Spleen (tissue), 11 donors: ENCODE data around the gene CKAP2L. TPM values are rescaled to one million over a fixed set of nuclear protein-coding genes. Genes with fewer than 3 reads are reported as not detected.

Experiments
- DNase-seq: peaks from one replicate; pipeline ENCODE4 v3.0.0-alpha.2; 2020
- H3K27ac ChIP-seq, 8 donors: fragments of 200-600 bp; sonication (generic) in 7 of 8; 1 replicate in 4 of 8; 2 replicates in 4 of 8; pipeline versions ENCODE4 v1.5.0 to v1.8.0; 2016 to 2021; ENCODE audit warnings: inconsistent platforms in 4 of 8, mild to moderate bottlenecking in 4 of 8, moderate library complexity in 1 of 8
- H3K27me3 ChIP-seq, 7 donors: fragments of 200-600 bp; sonication (generic) in 6 of 7; replicated peaks in 1 of 7; 1 replicate in 4 of 7; 2 replicates in 3 of 7; pipeline versions ENCODE4 v1.5.0 to v1.8.0; 2016 to 2021; ENCODE audit warnings: inconsistent platforms in 3 of 7, mild to moderate bottlenecking in 1 of 7
- H3K36me3 ChIP-seq, 6 donors: fragments of 200-600 bp; sonication (generic) in 5 of 6; 1 replicate in 4 of 6; 2 replicates in 2 of 6; pipeline versions ENCODE4 v1.5.0 to v1.8.0; 2016 to 2021; ENCODE audit warnings: inconsistent platforms in 2 of 6
- H3K4me1 ChIP-seq, 6 donors: fragments of 200-600 bp; sonication (generic) in 5 of 6; 1 replicate in 3 of 6; 2 replicates in 3 of 6; pipeline versions ENCODE4 v1.5.0 to v1.8.0; 2016 to 2021; ENCODE audit warnings: inconsistent platforms in 3 of 6
- H3K4me3 ChIP-seq, 8 donors: fragments of 200-600 bp; sonication (generic) in 7 of 8; 1 replicate in 4 of 8; 2 replicates in 4 of 8; pipeline versions ENCODE4 v1.5.0 to v1.8.0; 2016 to 2021; ENCODE audit warnings: inconsistent platforms in 4 of 8, mild to moderate bottlenecking in 4 of 8, moderate library complexity in 2 of 8
- H3K9me3 ChIP-seq, 8 donors: fragments of 200-600 bp; sonication (generic) in 7 of 8; 1 replicate in 4 of 8; 2 replicates in 4 of 8; pipeline versions ENCODE4 v1.5.0 to v1.8.0; 2016 to 2021; ENCODE audit warnings: inconsistent platforms in 4 of 8
- POLR2A ChIP-seq, 3 donors: fragments of 450-650 bp; IDR thresholded peaks; one replicate each; pipeline ENCODE4 v1.5.1; 2017; ENCODE audit warnings: antibody characterized with exemption in 3 of 3, mild to moderate bottlenecking in 1 of 3
- POLR2AphosphoS5 ChIP-seq, 3 donors: sonication (generic); formaldehyde crosslinking; IDR thresholded peaks; one replicate each; pipeline ENCODE4 v1.5.1; 2017; ENCODE audit warnings: antibody characterized with exemption in 3 of 3
- WGBS, 5 donors: extraction: QIAGEN DNeasy Blood & Tissue Kit in 3 of 5; methylation state at CpG; one replicate each; pipeline versions ENCODE4 v1.1.5 to v1.1.7; 2013 to 2018; 5-methylcytosine and 5-hydroxymethylcytosine counted together
- intact Hi-C: fragments of 100-400 bp; cut with DNase I; formaldehyde crosslinking; loops from one replicate; pipeline ENCODE4 v1.15.0; 2023; ENCODE audit warnings: low total_unique reads
- polyA plus RNA-seq, 3 donors: library from polyadenylated mRNA; stranded (reverse); fragments of 200-250 nt; gene quantifications; one replicate each; pipeline ENCODE4 v1.2.1, GENCODE V29; 2013
- total RNA-seq, 7 donors: library from RNA; depleted of rRNA in 3 of 7; stranded (reverse); fragments of >200 nt in 3 of 7; fragmentation: NEBNext Ultra II Directional in 4 of 7; extraction: Animal tissue kit (Norgen Biotek cat#: 25700) in 4 of 7; gene quantifications; one replicate each; pipeline versions ENCODE4 v1.1.0 to v1.2.1, GENCODE V29; 2016 to 2021
- TF ChIP-seq, protein P1 (sequence below), 11 experiments: fragments of 200-600 bp in 7 of 11; fragments of 450-650 bp in 4 of 11; sonication (generic) in 4 of 11; IDR thresholded peaks in 8 of 11; conservative IDR thresholded peaks in 3 of 11; 1 replicate in 7 of 11; 2 replicates in 4 of 11; pipeline versions ENCODE4 v1.4.0 to v1.8.0; 2016 to 2021; ENCODE audit warnings: antibody characterized with exemption in 11 of 11, inconsistent platforms in 4 of 11, mild to moderate bottlenecking in 1 of 11
- donor health status: healthy with polysubstance abuse.
- donor health status: DM: no; HTN: no; CAD: no; lungs with moderate emphysema.
- donor health status: DM: no; HTN: no; CAD: no.
- donor health status: Bipolar disorder and iron deficiency.
- donor health status: healthy.
- donor health status: DM: no; HTN: no; CAD: no.
- donor health status: DM: yes; HTN: yes; CAD: no.

CKAP2L gene
- total and polyA plus RNA-seq, 10 donors = 0.20 to 3.5 (median 1.5) TPM

DNA sequence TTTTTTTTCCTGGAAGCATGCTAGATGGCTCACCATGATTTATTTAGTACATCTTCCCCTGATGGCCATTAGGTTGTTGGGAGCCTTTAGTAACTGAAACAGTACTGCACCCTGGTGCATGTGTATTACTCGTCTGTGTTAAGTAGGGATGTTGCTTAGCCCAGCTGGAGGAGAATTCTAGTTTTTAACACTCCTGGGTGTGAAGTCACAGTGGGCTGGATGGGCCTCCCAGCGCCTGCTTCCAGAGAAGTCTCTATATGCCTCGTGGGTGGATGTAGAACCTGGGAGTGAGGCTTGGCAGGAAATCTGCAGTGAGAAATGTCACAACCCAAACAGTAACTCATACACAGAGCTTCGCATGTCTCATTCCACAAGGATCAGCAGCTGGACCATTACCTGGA lies 72.5 kb downstream of the CKAP2L start:
- intact Hi-C loops = no loop called here
- Histone ChIP-seq H3K36me3 (no peaks in the 10 kb centered on the region), H3K27me3 (no peaks in the 10 kb centered on the region), H3K4me1 (peaks cover 8 to 45% (median 28%) of the 10 kb centered on the region in 6 donors), H3K27ac (peak overlapping the region in 7 of 8 donors; percentile 20 to 80 (median 64)), H3K9me3 (no peaks in the 10 kb centered on the region), H3K4me3 (no peak overlapping the region)
- 62 to 78% (median 72%) methylated on average over 4 of the region's 4 CpGs for WGBS, 5 donors
- TF ChIP-seq POLR2A (IDR thresholded peaks at IDR 0.05) = no peak
- TF ChIP-seq, protein P1, sequence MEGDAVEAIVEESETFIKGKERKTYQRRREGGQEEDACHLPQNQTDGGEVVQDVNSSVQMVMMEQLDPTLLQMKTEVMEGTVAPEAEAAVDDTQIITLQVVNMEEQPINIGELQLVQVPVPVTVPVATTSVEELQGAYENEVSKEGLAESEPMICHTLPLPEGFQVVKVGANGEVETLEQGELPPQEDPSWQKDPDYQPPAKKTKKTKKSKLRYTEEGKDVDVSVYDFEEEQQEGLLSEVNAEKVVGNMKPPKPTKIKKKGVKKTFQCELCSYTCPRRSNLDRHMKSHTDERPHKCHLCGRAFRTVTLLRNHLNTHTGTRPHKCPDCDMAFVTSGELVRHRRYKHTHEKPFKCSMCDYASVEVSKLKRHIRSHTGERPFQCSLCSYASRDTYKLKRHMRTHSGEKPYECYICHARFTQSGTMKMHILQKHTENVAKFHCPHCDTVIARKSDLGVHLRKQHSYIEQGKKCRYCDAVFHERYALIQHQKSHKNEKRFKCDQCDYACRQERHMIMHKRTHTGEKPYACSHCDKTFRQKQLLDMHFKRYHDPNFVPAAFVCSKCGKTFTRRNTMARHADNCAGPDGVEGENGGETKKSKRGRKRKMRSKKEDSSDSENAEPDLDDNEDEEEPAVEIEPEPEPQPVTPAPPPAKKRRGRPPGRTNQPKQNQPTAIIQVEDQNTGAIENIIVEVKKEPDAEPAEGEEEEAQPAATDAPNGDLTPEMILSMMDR (IDR thresholded peaks at IDR 0.05 in 8 of 11, conservative IDR thresholded peaks at IDR 0.05 in 3 of 11) = no peak
- no peak for TF ChIP-seq POLR2AphosphoS5 (IDR thresholded peaks at IDR 0.05)
- no peak for DNase-seq

DNA sequence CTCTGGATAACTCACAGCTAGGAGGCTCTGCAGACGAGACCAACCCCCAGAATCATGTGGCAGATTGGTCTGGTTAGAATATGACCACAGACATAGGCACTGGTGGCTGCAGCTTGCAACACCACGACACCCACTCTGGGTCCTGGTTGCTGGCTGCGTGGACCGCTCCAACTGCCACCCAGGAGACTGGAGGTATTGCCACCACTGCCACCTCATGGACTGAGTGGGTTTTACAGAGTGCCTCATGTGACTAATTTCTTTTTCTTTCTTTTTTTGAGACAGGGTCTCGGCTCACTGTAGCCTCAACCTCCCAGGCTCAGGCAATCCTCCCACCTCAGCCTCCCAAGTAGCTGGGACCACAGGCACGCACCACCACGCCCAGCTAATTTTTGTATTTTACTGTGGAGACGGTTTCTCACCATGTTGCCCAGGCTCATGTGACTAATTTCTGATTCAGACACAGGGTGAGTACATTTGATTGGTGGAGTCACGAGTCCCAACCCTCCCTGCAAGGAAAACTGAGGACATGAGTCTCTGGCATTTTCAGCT lies 73.5 kb downstream of the CKAP2L start:
- peak overlapping the region in 1 of 8 donors; percentile 29 for H3K4me3 ChIP-seq
- H3K4me1 ChIP-seq = peaks cover 8 to 54% (median 31%) of the 10 kb centered on the region in 6 donors
- H3K27ac ChIP-seq = peak overlapping the region in 4 of 8 donors; percentile 56 to 80 (median 68)
- H3K36me3 ChIP-seq = no peaks in the 10 kb centered on the region
- H3K9me3 ChIP-seq = no peaks in the 10 kb centered on the region
- no peaks in the 10 kb centered on the region for H3K27me3 ChIP-seq
- peak; percentile 90 for DNase-seq
- TF ChIP-seq, protein P1 (IDR thresholded peaks at IDR 0.05 in 8 of 11, conservative IDR thresholded peaks at IDR 0.05 in 3 of 11) = peak; percentile 34 to 94 (median 75)
- no peak for TF ChIP-seq POLR2A (IDR thresholded peaks at IDR 0.05)
- TF ChIP-seq POLR2AphosphoS5 (IDR thresholded peaks at IDR 0.05) = peak in 2 of 3 donors; percentile 31 to 57
- intact Hi-C loops = no loop called here
- WGBS, 5 donors = 23 to 41% (median 28%) methylated on average over 9 of the region's 9 CpGs

DNA sequence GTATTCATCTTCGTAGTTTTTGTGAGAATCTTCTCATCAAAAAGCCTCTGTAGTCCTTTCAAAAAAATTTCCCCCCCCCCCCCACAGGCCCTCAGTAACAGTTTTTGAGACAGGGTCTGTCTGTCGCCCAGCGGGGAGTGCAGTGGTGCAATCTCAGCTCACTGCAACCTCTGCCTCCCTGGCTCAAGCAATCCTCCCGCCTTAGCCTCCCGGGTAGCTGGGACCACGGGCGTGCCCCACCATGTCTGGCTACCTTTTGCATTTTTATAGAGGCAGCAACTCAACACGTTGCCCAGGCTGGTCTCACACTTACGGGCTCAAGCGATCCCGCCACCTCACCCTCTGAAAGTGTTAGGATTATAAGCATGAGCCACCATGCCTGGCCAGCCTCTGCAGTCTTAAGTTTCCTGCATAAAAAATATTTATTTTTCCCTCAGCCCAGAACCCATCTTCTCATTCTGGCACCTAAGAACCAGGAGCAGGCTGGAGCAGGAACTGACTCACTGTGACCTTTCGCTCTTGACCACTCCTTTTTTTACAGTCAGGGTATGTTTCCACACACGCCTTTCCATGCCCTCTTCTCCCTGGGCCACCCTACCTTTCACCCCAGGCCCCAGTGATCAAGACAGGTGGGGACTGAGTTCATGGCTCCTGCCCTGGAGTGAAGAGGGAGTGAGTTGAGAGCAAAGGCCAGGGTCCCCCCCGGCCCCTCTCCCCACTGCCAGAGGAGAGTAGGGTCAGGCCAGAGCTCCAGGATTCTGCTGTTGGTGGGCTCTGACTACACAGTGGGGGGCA lies 76.1 kb downstream of the CKAP2L start:
- no peak for TF ChIP-seq POLR2AphosphoS5 (IDR thresholded peaks at IDR 0.05)
- TF ChIP-seq POLR2A (IDR thresholded peaks at IDR 0.05) = no peak
- TF ChIP-seq, protein P1 (IDR thresholded peaks at IDR 0.05 in 8 of 11, conservative IDR thresholded peaks at IDR 0.05 in 3 of 11) = no peak
- Histone ChIP-seq H3K36me3 (no peaks in the 10 kb centered on the region), H3K27me3 (no peaks in the 10 kb centered on the region), H3K27ac (no peak overlapping the region), H3K4me3 (no peak overlapping the region), H3K4me1 (peaks cover 15 to 72% (median 43%) of the 10 kb centered on the region in 6 donors), H3K9me3 (no peaks in the 10 kb centered on the region)
- WGBS, 5 donors = 84 to 93% (median 89%) methylated on average over 13 to 14 of the region's 14 CpGs
- no peak for DNase-seq
- intact Hi-C loops = no loop called here

DNA sequence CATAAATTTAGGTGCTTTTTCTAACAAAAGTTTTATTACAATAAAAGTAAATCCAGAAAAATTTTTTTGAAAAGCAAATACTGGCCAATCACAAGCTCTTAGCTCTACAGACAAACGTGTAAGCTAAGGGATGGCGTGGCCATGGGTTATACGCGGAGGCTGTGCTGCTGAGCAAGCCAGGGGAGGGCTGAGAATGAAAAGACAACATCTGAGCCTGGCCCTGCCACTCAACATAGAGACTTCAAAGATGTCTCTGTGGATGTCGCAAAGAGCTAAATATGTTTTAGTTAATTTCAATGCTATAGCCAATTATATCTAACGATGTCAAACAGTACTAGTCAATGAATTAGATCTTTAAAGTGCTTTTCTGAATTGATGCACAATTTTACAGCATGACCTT lies 76.9 kb downstream of the CKAP2L start:
- no peak overlapping the region for H3K4me3 ChIP-seq
- H3K9me3 ChIP-seq = no peaks in the 10 kb centered on the region
- H3K36me3 ChIP-seq = no peaks in the 10 kb centered on the region
- TF ChIP-seq, protein P1 (IDR thresholded peaks at IDR 0.05 in 8 of 11, conservative IDR thresholded peaks at IDR 0.05 in 3 of 11) = no peak
- TF ChIP-seq POLR2A (IDR thresholded peaks at IDR 0.05) (no peak), POLR2AphosphoS5 (IDR thresholded peaks at IDR 0.05) (no peak)
- H3K4me1 ChIP-seq = peaks cover 12 to 71% (median 37%) of the 10 kb centered on the region in 6 donors
- 89 to 93% (median 92%) methylated on average over 6 of the region's 6 CpGs for WGBS, 5 donors
- DNase-seq = no peak
- intact Hi-C loops = no loop called here
- H3K27ac ChIP-seq = no peak overlapping the region
- no peaks in the 10 kb centered on the region for H3K27me3 ChIP-seq
